ENCODE data around the gene TEDC2.

GRCh38 chr16:2459647-2460390 is at the start of gene TEDC2:
- TF ChIP-seq POLR2A (IDR thresholded peaks at IDR 0.05), result no peak
- TF ChIP-seq, protein P1, sequence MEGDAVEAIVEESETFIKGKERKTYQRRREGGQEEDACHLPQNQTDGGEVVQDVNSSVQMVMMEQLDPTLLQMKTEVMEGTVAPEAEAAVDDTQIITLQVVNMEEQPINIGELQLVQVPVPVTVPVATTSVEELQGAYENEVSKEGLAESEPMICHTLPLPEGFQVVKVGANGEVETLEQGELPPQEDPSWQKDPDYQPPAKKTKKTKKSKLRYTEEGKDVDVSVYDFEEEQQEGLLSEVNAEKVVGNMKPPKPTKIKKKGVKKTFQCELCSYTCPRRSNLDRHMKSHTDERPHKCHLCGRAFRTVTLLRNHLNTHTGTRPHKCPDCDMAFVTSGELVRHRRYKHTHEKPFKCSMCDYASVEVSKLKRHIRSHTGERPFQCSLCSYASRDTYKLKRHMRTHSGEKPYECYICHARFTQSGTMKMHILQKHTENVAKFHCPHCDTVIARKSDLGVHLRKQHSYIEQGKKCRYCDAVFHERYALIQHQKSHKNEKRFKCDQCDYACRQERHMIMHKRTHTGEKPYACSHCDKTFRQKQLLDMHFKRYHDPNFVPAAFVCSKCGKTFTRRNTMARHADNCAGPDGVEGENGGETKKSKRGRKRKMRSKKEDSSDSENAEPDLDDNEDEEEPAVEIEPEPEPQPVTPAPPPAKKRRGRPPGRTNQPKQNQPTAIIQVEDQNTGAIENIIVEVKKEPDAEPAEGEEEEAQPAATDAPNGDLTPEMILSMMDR (IDR thresholded peaks at IDR 0.05), result no peak

All from uterus (tissue), 2 donors.